Tibial artery (tissue), 4 donors: Measurements from ENCODE around the gene ERRFI1.

Experiments
- DNase-seq, 2 donors: peaks; one replicate each; pipeline ENCODE4 v3.0.0-alpha.2; 2019
- H3K27ac ChIP-seq, 2 donors: fragments of 200-600 bp; sonication (generic) in 1 of 2; 1 replicate in 1 of 2; 2 replicates in 1 of 2; pipeline ENCODE4 v1.5.1; 2018 to 2019; ENCODE audit warnings: mild to moderate bottlenecking in 1 of 2
- H3K27me3 ChIP-seq, 2 donors: fragments of 200-600 bp; sonication (generic) in 1 of 2; one replicate each; pipeline versions ENCODE4 v1.5.1 to v1.6.0; 2016 to 2019
- H3K36me3 ChIP-seq, 3 donors: fragments of 200-600 bp; sonication (generic) in 2 of 3; one replicate each; pipeline ENCODE4 v1.5.1; 2016 to 2019; ENCODE audit warnings: mild to moderate bottlenecking in 2 of 3
- H3K4me1 ChIP-seq, 4 donors: fragments of 200-600 bp; sonication (generic) in 2 of 4; 1 replicate in 3 of 4; 2 replicates in 1 of 4; pipeline ENCODE4 v1.5.1; 2016 to 2019
- H3K4me3 ChIP-seq, 2 donors: fragments of 200-600 bp; sonication (generic) in 1 of 2; 1 replicate in 1 of 2; 2 replicates in 1 of 2; pipeline ENCODE4 v1.5.1; 2018 to 2019; ENCODE audit warnings: mild to moderate bottlenecking in 2 of 2
- H3K9me3 ChIP-seq, 3 donors: fragments of 200-600 bp; sonication (generic) in 1 of 3; one replicate each; pipeline ENCODE4 v1.5.1; 2016 to 2019
- CTCF ChIP-seq, 2 experiments: fragments of 200-600 bp in 1 of 2; fragments of 450-650 bp in 1 of 2; IDR thresholded peaks; one replicate each; pipeline ENCODE4 v1.5.1; 2017 to 2019; ENCODE audit warnings: antibody characterized with exemption in 2 of 2, mild to moderate bottlenecking in 1 of 2, moderate library complexity in 1 of 2
- intact Hi-C: fragments of 100-400 bp; cut with DNase I; formaldehyde crosslinking; loops from one replicate; pipeline ENCODE4 v1.15.0; 2023; ENCODE audit warnings: low total_unique reads

The ERRFI1 gene

DNA sequence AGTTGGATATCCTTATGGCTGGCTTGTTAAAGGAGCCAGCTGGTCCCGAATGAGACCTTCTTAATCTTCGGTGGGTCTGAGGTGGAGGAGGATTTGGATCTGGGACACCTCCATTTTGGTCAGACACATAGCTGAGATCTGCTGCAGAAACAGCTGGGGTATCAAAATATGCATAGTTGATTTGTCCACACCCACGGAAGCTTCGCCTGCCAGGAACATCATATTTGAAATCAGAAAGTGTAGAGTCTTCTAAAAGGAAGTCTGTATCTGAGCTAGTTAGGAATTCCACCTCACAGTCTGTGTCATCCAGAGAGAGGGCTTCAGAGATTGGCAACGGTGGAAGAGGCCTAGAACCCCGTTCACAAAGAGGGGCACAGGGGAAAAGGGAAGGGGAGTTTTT lies 12.3 kb downstream of the ERRFI1 start:
- H3K27me3 ChIP-seq, result no peaks in the 10 kb centered on the region
- intact Hi-C loops, result no loop called here
- no peak for TF ChIP-seq CTCF (IDR thresholded peaks at IDR 0.05)
- H3K4me1 ChIP-seq, result peaks cover 0 to 72% (median 45%) of the 10 kb centered on the region in 4 donors
- H3K27ac ChIP-seq, result peak overlapping the region; percentile 45 to 98
- no peak overlapping the region for H3K4me3 ChIP-seq
- H3K9me3 ChIP-seq, result no peaks in the 10 kb centered on the region
- peaks cover 55 to 60% (median 59%) of the 10 kb centered on the region in 3 donors for H3K36me3 ChIP-seq
- DNase-seq, result no peak

DNA sequence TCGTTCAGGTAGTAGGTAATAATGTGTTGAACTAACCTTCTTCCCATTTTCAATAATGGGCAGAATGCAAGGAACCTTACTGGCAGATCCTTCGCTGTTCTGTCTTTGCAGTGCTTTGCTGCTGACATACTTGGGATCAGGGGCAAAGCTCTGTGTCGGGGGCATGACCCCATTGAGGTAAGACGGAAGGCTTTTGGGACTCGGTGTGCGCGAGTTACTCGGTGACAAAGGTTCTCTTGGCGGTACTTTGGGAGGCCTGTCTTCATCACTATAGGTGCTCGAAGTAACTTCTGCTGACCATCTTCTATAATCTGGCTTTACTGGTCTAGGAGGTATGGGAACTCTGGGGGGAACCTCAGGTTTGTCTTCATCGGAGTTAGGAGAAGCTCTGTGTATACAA lies 12.7 kb downstream of the ERRFI1 start:
- H3K4me1 ChIP-seq, result peaks cover 0 to 68% (median 41%) of the 10 kb centered on the region in 4 donors
- intact Hi-C loops, result no loop called here
- no peak for TF ChIP-seq CTCF (IDR thresholded peaks at IDR 0.05)

GRCh38 chr1:8012955-8013354 lies 13.2 kb downstream of the ERRFI1 start:
- DNase-seq, result no peak
- intact Hi-C loops, result no loop called here
- H3K4me3 ChIP-seq, result no peak overlapping the region
- H3K36me3 ChIP-seq, result peaks cover 57 to 67% (median 63%) of the 10 kb centered on the region in 3 donors
- TF ChIP-seq CTCF (IDR thresholded peaks at IDR 0.05), result no peak
- peaks cover 0 to 64% (median 36%) of the 10 kb centered on the region in 4 donors for H3K4me1 ChIP-seq
- no peaks in the 10 kb centered on the region for H3K27me3 ChIP-seq
- H3K9me3 ChIP-seq, result no peaks in the 10 kb centered on the region
- H3K27ac ChIP-seq, result no peak overlapping the region

More for the DNA sequence above, 12.7 kb downstream of the ERRFI1 start:
- no peaks in the 10 kb centered on the region for H3K27me3 ChIP-seq
- DNase-seq, result no peak
- H3K27ac ChIP-seq, result peak overlapping the region in 1 of 2 donors; percentile 98
- peaks cover 57 to 63% (median 63%) of the 10 kb centered on the region in 3 donors for H3K36me3 ChIP-seq
- H3K9me3 ChIP-seq, result no peaks in the 10 kb centered on the region
- no peak overlapping the region for H3K4me3 ChIP-seq

DNA sequence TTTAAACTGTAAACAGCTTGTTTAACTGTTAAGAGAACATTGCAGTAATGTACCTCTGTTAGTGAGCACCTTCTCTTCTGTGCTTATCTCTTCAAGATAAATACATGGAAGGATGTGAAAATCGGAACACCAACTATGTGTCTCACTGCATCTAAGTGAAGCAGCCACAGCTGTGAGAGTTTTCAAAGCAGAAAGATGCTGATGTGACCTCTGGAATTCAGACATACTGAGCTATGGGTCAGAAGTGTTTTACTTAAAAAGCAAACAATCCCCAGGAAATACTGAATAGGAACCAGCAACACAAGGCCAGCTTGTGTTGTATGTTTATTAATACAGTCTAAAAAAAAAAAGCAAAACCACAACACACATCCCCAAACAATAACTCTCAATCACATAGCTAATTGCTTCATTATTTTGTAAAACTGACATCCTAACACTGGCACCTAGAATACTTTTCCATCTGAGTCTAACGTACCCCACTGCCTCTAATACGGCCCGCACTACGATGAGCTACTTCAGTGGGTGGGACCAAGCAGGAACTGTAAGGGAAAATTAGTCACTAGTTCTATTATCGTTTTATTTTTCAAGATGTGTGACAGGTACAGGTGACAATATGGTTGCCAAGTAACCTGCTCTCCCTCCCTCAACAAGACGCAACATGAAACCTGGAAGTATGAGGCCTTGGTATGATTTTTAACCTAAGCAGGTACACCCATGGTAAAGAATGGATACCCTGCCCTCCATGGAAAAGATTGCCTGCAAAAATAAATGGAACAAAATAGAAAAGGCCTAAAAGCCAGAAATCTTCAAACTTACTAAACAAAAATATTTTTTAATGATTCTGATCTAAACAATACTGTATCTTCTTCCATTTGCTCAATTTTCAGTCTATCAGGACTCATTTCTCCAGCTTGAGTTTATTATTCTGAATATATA lies 13.9 kb downstream of the ERRFI1 start:
- no peak for DNase-seq
- no peaks in the 10 kb centered on the region for H3K27me3 ChIP-seq
- intact Hi-C loops, result no loop called here

DNA sequence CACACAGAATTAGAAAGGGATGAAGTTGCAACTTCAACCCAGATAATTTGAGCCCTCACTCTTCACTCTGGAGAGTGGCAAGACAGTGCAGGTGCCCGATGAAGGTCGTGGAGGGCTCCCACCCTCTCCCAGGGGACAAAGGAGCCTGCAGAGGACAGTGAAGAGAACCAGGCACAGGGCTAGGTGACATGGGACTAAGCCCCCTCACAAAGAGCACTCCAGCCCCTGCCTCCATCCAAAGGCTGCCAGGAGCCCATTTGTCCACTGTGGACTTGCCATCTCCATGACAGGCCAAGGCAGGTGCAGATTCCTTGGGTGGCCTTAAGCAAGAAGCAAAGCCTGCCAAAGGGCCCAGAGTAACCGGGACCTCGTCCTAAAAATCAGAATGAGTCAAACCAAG lies 15.1 kb downstream of the ERRFI1 start:
- Histone ChIP-seq H3K27me3 (no peaks in the 10 kb centered on the region), H3K4me1 (peaks cover 0 to 56% (median 24%) of the 10 kb centered on the region in 4 donors), H3K9me3 (no peaks in the 10 kb centered on the region), H3K36me3 (peaks cover 57 to 68% (median 63%) of the 10 kb centered on the region in 3 donors), H3K4me3 (no peak overlapping the region), H3K27ac (peak overlapping the region; percentile 15 to 26)
- no peak for DNase-seq
- intact Hi-C loops, result no loop called here
- no peak for TF ChIP-seq CTCF (IDR thresholded peaks at IDR 0.05)

More for the DNA sequence above, 13.9 kb downstream of the ERRFI1 start:
- Histone ChIP-seq H3K27ac (peak overlapping the region in 1 of 2 donors; percentile 12), H3K4me1 (peaks cover 0 to 56% (median 29%) of the 10 kb centered on the region in 4 donors), H3K36me3 (peaks cover 57 to 68% (median 63%) of the 10 kb centered on the region in 3 donors), H3K9me3 (no peaks in the 10 kb centered on the region), H3K4me3 (no peak overlapping the region)
- TF ChIP-seq CTCF (IDR thresholded peaks at IDR 0.05), result no peak
